Occipital lobe (tissue), 2 donors: ENCODE data around the gene SEZ6. TPM values are rescaled to one million over a fixed set of nuclear protein-coding genes. Genes with fewer than 3 reads are reported as not detected.
A peak's percentile ranks its signal among the peaks of the same experiment; 100 is the strongest.

Experiments used
- DNase-seq: peaks from one replicate; lab custom pipeline; 2025; lab: John Stamatoyannopoulos, UW
- total RNA-seq: library from RNA; depleted of rRNA; stranded (reverse); fragments of >200 nt; gene quantifications from one replicate; pipeline ENCODE4 v1.2.3, GENCODE V29; 2014

SEZ6 gene
- total RNA-seq, 1 donor from 2014 or later, result 36.2 TPM

DNA sequence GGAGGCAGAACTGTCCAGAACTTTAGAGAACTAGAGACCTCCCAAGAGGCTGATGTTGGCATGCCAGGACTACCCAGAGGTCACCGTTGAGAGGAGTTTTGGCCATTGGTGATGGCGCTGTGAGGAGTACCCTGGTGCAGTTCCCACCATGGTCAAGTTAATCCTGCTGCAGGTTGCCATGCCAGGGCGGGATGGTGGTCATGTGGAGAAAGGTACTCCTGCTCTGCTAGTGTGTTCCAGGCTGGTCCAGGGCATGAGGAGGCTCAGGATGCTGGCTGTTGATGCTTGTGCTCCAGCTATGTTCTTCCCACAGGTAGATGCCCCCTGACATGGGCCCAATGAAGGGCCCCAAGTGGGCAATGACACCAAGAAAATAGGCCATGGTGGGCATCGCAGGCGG is 50.4 kb downstream of the SEZ6 start:
- no peak for DNase-seq

DNA sequence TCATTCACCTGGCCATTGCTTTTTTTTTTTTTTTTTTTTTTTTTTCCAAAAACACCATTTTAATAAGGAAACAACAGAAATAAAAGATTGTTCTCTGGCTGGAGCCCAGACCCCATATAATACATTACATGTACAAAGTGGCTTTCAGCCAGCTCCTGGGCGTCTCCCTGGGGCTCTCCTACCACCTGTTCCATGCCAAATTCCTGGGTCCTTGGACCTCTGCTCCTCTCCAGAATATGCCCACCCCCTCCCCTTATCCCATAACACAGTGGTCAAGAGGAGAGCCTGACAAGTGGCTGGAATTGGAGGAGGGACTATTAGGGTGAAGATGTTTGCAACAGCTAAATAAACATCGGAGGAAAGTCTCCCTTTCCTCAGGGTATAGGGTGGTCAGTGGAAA is 50.9 kb downstream of the SEZ6 start:
- DNase-seq, result no peak

- no peak for DNase-seq
These were observed 52.3 kb downstream of the SEZ6 start for GRCh38 chr17:28953444-28954118.

GRCh38 chr17:28951991-28952975 is 53.5 kb downstream of the SEZ6 start:
- peak; percentile 98 for DNase-seq

DNA sequence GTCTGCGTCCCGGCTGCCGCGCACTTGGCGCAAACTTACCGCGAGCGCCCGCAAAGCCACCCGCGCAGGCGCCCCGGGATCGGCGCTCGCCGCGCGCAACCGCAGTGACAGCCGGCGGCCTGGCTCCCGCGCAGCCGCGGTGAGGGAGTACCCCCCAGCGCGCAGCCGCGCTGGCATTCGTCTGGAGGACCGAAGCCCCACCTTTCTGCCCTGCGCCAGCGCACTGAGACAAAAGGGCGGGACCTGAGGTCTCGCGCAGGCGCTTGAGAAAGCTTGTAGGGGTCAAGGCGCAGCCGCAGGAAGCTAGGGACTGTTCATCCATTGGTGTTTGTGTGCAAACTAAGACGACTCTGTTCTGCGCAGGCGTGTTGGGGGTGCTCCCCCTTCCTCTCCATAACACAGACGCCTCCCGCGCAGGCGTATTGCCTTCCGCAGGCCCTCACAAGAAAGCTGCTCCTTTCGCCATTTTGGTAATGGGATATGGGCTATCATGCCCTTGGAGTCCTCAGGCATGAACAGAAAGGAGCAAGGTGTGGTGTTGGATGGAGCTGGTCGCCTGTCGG is 54.3 kb downstream of the SEZ6 start, which contains the start of gene PHF12:
Gene PHF12, minus strand, starts transcription at position 91 of the 563 bp plus-strand sequence. CDS start 558 bp downstream, outside the sequence.
- DNase-seq, result peak; percentile 98

- DNase-seq, result no peak
These were observed 54.9 kb downstream of the SEZ6 start for GRCh38 chr17:28950752-28951427.

DNA sequence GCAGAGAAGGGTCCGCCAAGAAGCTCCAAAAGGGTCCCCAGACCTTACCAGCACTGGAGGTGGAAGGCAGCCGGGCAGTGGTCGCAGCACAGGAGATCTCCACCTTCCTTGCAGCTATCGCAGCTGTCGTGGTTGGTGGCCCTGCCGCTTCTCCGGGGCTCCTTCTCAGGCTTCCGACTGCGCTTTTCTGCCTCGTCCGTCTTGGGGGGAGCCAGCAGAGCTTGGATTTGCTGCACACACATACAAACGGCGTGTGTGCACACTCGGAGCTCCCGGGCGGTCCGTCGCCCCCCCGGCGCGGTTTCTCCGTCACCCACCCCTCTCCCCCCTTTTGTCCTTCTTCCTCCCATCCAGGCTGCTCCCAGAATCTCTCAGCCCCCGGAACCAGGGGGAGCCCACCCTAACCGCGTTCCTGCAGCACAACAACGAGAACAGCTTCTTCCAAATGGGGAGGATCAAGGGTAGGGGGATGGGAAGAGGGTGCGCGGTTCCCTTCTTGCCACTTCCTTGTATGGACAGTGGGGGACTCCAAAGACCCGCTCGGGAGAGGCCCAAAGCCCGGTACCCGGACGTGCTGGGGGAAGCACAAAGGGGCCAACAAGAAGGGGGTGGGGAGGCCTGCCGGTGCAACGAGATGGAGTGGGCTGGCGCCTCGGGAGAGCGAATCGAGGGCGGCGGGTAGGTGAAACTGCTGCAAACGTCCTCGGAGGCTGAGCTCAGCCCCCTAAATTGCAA is 55.6 kb downstream of the SEZ6 start:
- peak; percentile 47 for DNase-seq

DNA sequence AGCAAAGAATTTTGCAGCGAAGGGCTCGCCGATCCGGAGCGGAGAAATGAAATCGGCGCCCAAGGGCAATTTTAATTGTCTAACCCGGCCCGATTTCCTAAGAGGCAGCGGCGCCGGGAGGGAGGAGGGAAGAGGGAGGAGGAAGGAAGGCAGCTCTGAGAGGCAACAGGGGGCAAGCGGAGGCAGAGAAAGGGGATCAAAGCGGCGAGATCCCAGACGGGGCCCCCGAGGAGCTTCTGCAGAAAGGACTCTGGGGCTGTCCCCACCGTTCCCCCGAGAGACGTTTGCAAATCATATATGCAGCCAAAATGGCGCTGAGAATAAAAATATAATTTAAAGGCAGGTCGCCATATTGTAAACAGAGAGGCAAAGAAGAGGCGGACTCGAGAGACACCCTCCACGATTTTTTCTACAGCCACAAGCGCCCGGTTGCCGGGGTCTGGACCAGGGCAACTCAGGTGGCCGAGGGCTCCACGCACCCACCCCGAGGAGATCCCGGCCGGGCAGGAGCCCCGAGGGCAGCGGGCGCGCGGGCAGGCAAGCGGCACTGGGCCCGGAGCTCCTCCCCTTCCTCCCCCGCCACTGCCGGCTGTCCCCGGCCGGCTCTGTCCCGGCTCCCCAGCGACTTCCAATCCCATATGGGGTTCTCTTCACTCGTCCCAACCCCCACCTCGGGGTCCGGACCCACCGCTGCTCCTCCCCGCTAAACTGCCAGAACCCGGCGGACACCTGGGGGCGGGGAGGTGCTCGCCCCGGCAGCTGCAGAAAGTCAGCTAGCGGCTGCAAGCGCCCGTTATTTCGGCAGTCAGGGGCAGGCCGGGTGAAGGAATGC is 56.4 kb downstream of the SEZ6 start:
- DNase-seq, result peak; percentile 63

- DNase-seq, result no peak
These were observed 57.0 kb downstream of the SEZ6 start for GRCh38 chr17:28948873-28949184.

GRCh38 chr17:28948342-28948741 is 57.5 kb downstream of the SEZ6 start:
- DNase-seq, result no peak

DNA sequence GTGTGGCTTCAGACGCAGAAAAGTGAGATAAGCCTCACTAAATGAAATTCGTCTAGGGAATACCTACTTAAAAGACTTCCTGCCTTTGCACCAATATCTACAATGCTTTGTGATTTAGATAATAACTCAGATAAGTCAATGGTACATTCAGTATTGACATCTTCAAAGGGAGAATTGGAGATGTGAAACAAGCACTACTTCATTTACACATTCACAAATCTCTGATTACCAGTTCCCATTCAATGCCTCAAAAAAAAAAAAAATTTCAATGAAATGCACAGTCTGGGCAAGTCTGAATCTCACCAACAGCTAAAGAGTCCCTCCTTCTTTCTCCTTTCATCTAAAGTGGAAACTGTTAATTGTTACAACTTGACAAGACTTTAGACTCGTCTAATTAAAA is 58.2 kb downstream of the SEZ6 start:
- no peak for DNase-seq

- DNase-seq, result no peak
These were observed 59.6 kb downstream of the SEZ6 start for GRCh38 chr17:28946239-28946638.

DNA sequence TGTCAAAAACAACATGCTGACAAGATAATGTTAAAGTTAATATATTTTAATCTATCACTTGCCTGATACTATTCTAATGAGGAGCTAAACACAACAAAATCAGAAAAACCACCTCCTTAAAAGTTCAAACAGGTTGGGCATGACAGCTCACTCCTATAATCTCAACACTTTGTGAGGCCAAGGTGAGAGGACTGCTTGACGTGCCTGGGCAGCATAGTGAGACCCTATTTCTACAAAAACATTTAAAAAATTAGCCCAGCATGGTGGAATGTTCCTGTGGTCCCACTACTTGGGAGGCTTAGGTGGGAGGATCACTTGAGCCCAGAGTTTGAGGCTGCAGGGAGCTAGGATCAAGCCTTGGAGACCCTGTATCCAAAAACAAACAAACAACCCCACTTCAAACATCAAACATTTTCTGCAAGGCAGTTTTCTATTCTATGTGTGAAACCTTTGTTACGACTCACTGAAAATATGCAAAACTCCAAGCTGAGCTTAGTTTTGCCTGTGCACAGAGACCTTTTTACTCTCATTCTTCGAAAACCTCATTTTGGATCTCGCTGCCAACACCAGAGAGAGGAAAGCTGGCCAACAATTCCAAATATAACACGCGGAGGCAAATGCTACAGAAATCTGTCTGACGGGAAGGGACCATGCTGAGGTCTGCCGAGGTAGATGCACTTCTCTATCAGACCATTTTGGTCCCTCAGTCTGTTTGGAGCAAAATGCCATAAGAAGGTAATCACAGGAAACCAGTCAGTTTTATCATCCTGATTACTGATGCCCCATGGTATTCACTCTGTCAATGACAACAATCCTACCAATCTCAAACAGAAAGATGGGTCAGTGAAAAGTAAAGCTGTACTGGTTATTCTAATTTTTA is 60.7 kb downstream of the SEZ6 start:
- DNase-seq, result no peak

DNA sequence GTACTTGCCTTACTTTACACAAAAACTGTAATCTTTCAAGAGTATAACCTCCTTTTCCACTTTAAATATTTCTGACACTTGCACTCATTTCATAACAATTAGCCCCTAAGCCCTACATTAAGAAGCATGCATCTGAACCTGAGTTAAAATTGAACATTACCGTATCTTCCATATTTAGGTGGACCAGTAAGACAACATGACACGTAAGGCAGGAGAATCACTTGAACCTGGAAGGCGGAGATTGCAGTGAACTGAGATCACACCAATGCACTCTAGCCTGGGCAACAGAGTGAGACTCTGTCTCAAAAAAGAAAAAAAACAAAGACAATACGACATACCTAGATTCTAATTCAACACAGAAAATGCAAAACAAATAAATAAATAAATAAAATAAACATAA is 61.5 kb downstream of the SEZ6 start:
- DNase-seq, result no peak

GRCh38 chr17:28942925-28943324 is 62.9 kb downstream of the SEZ6 start:
- DNase-seq, result no peak

DNA sequence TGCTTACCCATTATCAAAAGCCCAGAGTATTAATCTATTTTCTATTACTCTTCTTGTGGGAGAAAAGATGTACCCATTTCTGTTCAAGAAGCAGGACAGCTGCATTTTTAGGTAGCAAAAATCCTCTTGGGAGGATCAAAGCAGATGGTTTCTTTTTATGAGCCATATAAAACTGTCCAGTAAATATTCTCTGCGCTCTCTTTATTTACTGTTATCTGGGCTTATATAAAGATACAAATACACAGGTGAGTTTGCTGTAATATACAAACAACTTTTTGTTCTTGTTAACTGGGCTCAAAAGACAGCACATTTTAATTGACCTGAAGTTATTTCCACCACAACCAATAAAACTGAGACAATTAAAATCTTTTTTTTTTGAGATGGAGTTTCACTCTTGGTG is 64.6 kb downstream of the SEZ6 start:
- no peak for DNase-seq

DNA sequence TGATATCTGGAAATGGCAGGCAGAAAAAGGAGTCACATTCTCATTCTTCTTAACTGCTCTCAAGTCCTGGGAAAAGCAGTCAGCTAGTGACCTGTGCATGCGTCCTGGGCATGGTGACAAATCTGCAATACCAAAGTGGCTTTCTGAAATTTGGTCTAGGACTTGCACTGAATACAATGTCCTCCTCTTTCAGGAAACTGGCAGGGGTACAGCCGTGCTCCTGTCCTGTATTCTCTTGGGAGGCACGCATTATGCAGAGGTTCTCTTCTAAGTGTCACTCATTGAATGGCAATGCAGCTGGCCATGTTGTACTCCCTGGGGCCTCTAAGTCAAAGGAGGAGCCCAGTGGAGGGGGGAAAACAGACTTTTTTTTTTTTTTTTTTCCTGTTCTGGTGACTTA is 65.2 kb downstream of the SEZ6 start:
- DNase-seq, result no peak

GRCh38 chr17:28940142-28940541 is 65.7 kb downstream of the SEZ6 start:
- DNase-seq, result no peak

GRCh38 chr17:28938552-28938951 is 67.3 kb downstream of the SEZ6 start:
- no peak for DNase-seq
